HepG2 (cell line): ENCODE data around the gene TBC1D20. TPM values are rescaled to one million over a fixed set of nuclear protein-coding genes. Genes with fewer than 3 reads are reported as not detected.
A peak's percentile ranks its signal among the peaks of the same experiment; 100 is the strongest.

Experiments
- CSRNP2 ChIP-seq: sonication (generic); formaldehyde crosslinking; conservative IDR thresholded peaks from 2 replicates; pipeline ENCODE4 v1.8.0; 2022; ENCODE audit warnings: low read depth, missing genetic modification reagents
- DNMT3B ChIP-seq: conservative IDR thresholded peaks from 2 replicates; pipeline ENCODE4 v1.6.1; 2016; ENCODE audit warnings: missing biosample characterization, control low read depth
- FOXJ3 ChIP-seq: sonication (generic); formaldehyde crosslinking; IDR thresholded peaks from 2 replicates; pipeline ENCODE4 v1.4.0; 2020; ENCODE audit warnings: missing genetic modification reagents, mild to moderate bottlenecking, borderline replicate concordance
- FOXK1 ChIP-seq: sonication (generic); formaldehyde crosslinking; IDR thresholded peaks from 2 replicates; pipeline ENCODE4 v1.4.0; 2020; ENCODE audit warnings: low read depth, missing genetic modification reagents, borderline replicate concordance
- GTF2F1 ChIP-seq: fragments of 150-350 bp; IDR thresholded peaks from 2 replicates; pipeline ENCODE4 v1.6.1; 2014; ENCODE audit warnings: low read length
- HOXA7 ChIP-seq: sonication (generic); formaldehyde crosslinking; IDR thresholded peaks from 2 replicates; pipeline ENCODE4 v1.8.1; 2022; ENCODE audit warnings: mild to moderate bottlenecking, missing genetic modification reagents, moderate library complexity
- ISX ChIP-seq: sonication (generic); formaldehyde crosslinking; conservative IDR thresholded peaks from 2 replicates; pipeline ENCODE4 v1.5.0; 2020; ENCODE audit warnings: missing genetic modification reagents
- KDM1A ChIP-seq: IDR thresholded peaks from 2 replicates; pipeline ENCODE4 v1.6.1; 2016; ENCODE audit warnings: missing compliant biosample characterization
- KLF6 ChIP-seq: IDR thresholded peaks from 2 replicates; pipeline ENCODE4 v1.8.0; 2016; ENCODE audit warnings: missing biosample characterization, missing genetic modification reagents
- NFKBIZ ChIP-seq: IDR thresholded peaks from 2 replicates; pipeline ENCODE4 v1.6.1; 2018; ENCODE audit warnings: missing genetic modification reagents, missing compliant biosample characterization
- PRDM15 ChIP-seq: sonication (generic); formaldehyde crosslinking; IDR thresholded peaks from 2 replicates; pipeline ENCODE4 v1.4.0; 2020; ENCODE audit warnings: missing genetic modification reagents
- SMAD3 ChIP-seq: sonication (generic); formaldehyde crosslinking; IDR thresholded peaks from 2 replicates; pipeline ENCODE4 v1.4.0; 2020; ENCODE audit warnings: missing genetic modification reagents
- TFDP2 ChIP-seq: sonication (generic); formaldehyde crosslinking; IDR thresholded peaks from 2 replicates; pipeline ENCODE4 v1.4.0; 2020; ENCODE audit warnings: missing genetic modification reagents
- TMF1 ChIP-seq: sonication (generic); formaldehyde crosslinking; IDR thresholded peaks from 2 replicates; pipeline ENCODE4 v1.8.1; 2022; ENCODE audit warnings: low read depth, missing genetic modification reagents
- ZMYM4 ChIP-seq: sonication (generic); formaldehyde crosslinking; IDR thresholded peaks from 2 replicates; pipeline ENCODE4 v1.8.1; 2023; ENCODE audit warnings: mild to moderate bottlenecking, missing genetic modification reagents
- ZNF274 ChIP-seq: sonication (generic); formaldehyde crosslinking; IDR thresholded peaks from 2 replicates; pipeline ENCODE4 v1.5.1; 2020; ENCODE audit warnings: mild to moderate bottlenecking, missing genetic modification reagents
- ZNF460 ChIP-seq: sonication (generic); formaldehyde crosslinking; IDR thresholded peaks from 2 replicates; pipeline ENCODE4 v1.5.1; 2020; ENCODE audit warnings: missing genetic modification reagents, mild to moderate bottlenecking, borderline replicate concordance
- ZNF484 ChIP-seq: sonication (generic); formaldehyde crosslinking; IDR thresholded peaks from 2 replicates; pipeline ENCODE4 v1.5.1; 2020; ENCODE audit warnings: mild to moderate bottlenecking, low read depth, missing genetic modification reagents, borderline replicate concordance
- ZNF549 ChIP-seq: sonication (generic); formaldehyde crosslinking; IDR thresholded peaks from 2 replicates; pipeline ENCODE4 v1.5.0; 2020; ENCODE audit warnings: missing genetic modification reagents
- polyA plus RNA-seq, 8 experiments: library from polyadenylated mRNA; depleted of rRNA in 3 of 8; stranded (reverse) in 7 of 8; unstranded in 1 of 8; fragments of >200 nt; fragmentation: Illumina TruSeq in 4 of 8; extraction: Trizol in 4 of 8; gene quantifications; 2 replicates each; pipeline versions ENCODE4 v1.2.1 to v1.2.3, GENCODE V29; 2011 to 2016; ENCODE audit warnings: low read depth in 4 of 8, missing spikeins in 1 of 8, mixed read lengths in 1 of 8; ENCODE audit not compliant: insufficient read depth in 1 of 8
- total RNA-seq, 5 experiments: library from RNA; depleted of rRNA; stranded (reverse); fragments of >200 nt; fragmentation: Illumina TruSeq; extraction: Trizol; gene quantifications; 2 replicates each; pipeline ENCODE4 v1.2.3, GENCODE V29; 2016; ENCODE audit warnings: low read depth in 1 of 5
- TF ChIP-seq, protein P1 (sequence below): sonication (generic); formaldehyde crosslinking; IDR thresholded peaks from 2 replicates; pipeline ENCODE4 v1.9.0; 2021; ENCODE audit warnings: missing genetic modification reagents, mild to moderate bottlenecking, borderline replicate concordance
- TF ChIP-seq, protein P2 (sequence below): sonication (generic); formaldehyde crosslinking; IDR thresholded peaks from 2 replicates; pipeline ENCODE4 v1.5.1; 2020; ENCODE audit warnings: missing genetic modification reagents, mild to moderate bottlenecking, borderline replicate concordance

The TBC1D20 gene
- total and polyA plus RNA-seq, 2 of the 13 experiments (the other 11 are each of a cell fraction or from before 2014, with no cell fraction given), result 36.6 to 47.1 TPM

DNA sequence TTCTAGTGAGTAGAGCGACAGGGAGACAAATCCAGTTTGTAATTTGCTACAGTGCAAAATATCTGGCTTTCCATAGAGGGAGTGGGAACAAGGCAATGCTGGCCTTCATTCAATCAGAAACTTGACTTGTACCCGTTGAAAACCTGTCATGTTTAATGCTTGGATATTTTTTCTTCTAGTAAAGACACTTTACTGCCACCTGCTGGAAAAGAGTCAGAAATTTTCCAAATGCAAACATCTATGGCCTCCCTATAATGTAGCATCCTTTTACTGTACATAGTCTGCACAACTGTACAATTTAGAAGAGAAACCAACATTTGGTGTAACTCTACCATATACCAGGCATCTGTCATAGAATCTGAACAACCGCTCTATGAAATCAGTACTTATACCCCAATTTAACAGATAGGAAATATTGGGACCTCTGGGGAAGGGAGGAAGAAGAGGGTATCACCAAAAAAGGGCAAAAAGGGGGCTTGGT, 16.7 kb upstream of the TBC1D20 start (continued):
- TF ChIP-seq, protein P1, sequence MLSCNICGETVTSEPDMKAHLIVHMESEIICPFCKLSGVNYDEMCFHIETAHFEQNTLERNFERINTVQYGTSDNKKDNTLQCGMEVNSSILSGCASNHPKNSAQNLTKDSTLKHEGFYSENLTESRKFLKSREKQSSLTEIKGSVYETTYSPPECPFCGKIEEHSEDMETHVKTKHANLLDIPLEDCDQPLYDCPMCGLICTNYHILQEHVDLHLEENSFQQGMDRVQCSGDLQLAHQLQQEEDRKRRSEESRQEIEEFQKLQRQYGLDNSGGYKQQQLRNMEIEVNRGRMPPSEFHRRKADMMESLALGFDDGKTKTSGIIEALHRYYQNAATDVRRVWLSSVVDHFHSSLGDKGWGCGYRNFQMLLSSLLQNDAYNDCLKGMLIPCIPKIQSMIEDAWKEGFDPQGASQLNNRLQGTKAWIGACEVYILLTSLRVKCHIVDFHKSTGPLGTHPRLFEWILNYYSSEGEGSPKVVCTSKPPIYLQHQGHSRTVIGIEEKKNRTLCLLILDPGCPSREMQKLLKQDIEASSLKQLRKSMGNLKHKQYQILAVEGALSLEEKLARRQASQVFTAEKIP, result no peak
- TF ChIP-seq KLF6 (CRISPR knock-in tag) (no peak; the same call in 1 of the 2 replicates), ZMYM4 (CRISPR knock-in tag) (no peak), NFKBIZ (no peak), SMAD3 (peak; percentile 44; the same call in 1 of the 2 replicates), GTF2F1 (no peak), ZNF549 (no peak), FOXJ3 (peak; percentile 15; the same call in 1 of the 2 replicates), CSRNP2 (CRISPR knock-in tag) (no peak), FOXK1 (CRISPR knock-in tag) (no peak), HOXA7 (no peak), ZNF460 (CRISPR knock-in tag) (no peak), PRDM15 (CRISPR knock-in tag) (no peak), ZNF484 (CRISPR knock-in tag) (no peak), TFDP2 (CRISPR knock-in tag) (peak; percentile 37; the same call in 1 of the 2 replicates), KDM1A (CRISPR knock-in tag) (no peak), ZNF274 (no peak), ISX (CRISPR knock-in tag) (no peak), DNMT3B (CRISPR knock-in tag) (0 out of 2 replicates have a peak, but pooled peaks have one; percentile 77), TMF1 (CRISPR knock-in tag) (no peak)
- TF ChIP-seq, protein P2, sequence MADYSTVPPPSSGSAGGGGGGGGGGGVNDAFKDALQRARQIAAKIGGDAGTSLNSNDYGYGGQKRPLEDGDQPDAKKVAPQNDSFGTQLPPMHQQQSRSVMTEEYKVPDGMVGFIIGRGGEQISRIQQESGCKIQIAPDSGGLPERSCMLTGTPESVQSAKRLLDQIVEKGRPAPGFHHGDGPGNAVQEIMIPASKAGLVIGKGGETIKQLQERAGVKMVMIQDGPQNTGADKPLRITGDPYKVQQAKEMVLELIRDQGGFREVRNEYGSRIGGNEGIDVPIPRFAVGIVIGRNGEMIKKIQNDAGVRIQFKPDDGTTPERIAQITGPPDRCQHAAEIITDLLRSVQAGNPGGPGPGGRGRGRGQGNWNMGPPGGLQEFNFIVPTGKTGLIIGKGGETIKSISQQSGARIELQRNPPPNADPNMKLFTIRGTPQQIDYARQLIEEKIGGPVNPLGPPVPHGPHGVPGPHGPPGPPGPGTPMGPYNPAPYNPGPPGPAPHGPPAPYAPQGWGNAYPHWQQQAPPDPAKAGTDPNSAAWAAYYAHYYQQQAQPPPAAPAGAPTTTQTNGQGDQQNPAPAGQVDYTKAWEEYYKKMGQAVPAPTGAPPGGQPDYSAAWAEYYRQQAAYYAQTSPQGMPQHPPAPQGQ (CRISPR knock-in tag), result 0 out of 2 replicates have a peak, but pooled peaks have one; percentile 69
